Germinal center (tissue), 1 donor: ENCODE data around the gene PRDM16.

ENCODE experiments used
- DNase-seq: peaks from one replicate; pipeline ENCODE4 v3.0.0; 2012; ENCODE audit warnings: mixed read lengths, low spot score

The PRDM16 gene

DNA sequence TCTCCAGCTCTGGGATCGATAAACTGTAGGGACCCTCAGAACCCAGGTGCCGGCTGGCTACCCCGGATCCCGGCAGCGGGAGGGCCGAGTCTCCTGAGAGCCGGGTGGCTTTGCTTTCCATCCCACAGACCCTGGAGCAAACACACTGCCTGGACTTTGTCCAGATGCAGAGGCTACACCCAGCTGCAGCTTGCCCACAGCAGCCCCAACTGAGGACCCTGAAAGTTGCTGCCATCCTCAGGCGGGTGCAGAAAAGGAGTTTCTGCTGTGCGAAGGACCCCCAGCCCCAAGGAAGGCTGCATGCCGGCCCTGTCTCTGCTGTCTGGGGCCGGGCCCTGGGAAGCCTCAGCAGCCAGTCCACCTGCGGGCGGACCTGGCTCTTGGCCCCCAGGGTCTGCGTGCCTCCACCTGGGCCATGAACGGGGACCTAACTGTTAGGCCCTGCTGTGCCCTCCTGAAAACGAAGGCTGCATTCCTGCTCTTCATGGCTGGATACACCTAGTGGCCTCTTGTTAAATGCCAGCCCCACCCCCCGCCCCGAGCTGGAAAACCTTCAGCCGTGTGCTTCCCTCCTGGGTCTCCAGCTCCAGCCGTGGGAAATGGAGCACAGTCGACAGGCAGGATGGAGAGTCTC lies 287.9 kb downstream of the PRDM16 start:
- no peak for DNase-seq

GRCh38 chr1:3357526-3358297 lies 288.7 kb downstream of the PRDM16 start:
- DNase-seq = no peak

DNA sequence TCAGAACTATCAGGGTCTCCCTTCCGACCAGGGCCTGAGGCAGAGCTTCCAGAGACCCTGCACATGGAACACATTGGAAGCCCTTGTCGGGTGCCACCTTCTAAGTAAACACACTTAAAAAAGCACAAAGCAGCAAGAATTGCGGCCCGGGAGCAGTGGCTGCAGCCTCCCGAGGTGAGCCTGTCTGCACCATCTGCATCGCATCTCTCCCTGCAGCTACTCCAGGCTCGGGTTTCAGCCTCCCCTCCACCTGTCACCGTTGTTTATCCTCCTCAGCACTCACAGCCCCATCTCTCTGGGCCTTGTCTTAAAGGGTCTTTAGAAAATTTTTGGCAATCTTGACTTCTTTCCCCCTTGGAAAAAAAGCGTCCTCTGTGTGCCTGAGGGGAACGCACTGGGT lies 290.3 kb downstream of the PRDM16 start:
- DNase-seq = no peak

DNA sequence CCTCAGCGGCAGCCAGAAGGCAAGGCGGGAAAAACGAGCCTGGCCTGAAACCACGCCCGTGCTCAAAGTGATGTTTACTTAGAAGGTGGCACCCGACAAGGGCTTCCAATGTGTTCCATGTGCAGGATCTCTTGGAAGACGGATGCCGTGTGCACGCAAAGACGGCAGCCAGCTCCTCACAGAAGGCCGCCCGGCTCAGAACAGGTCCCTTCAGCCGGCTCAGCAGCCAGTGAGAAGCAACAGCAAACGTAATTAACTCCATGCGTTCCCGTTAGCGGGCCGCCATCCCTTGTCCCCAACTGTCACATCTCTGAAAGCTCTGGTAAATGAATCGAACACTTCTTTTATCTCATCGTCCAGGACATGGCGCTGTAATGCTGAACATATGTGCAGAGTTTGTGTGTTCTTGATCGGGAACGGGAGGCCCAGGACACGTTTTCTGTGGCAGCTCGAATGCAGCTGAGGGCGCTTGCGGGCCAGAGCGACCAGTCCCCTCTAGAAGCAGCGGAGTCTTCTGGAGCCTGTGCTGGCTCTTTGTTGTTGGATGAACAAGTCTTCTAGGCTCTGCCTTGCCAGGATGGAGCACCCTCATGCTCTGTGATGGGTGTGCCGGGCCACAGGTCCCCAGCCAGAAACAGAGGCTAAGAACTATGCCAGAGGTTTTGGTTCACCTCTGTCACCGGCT lies 290.9 kb downstream of the PRDM16 start:
- DNase-seq = no peak

GRCh38 chr1:3360646-3361257 lies 291.7 kb downstream of the PRDM16 start:
- DNase-seq = no peak

DNA sequence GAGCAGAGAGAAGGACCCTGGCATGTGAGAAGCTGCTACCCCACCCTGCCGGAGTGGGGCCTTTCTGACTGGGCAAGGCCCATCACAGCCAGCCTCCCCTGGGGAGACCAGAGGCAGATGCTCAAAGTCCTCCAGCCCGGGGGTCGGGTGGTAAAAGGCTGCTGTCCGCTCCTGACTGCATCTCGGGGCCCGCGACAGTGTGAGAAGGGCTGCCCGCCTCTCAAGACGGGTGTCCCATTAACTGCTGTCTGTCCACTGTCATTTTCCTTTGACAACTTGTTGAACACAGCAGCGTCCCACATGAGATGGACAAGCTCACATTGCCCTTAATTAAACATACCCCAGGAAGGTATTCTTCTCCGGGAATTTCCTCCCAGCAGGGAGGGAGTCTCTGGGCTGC lies 294.0 kb downstream of the PRDM16 start:
- no peak for DNase-seq

DNA sequence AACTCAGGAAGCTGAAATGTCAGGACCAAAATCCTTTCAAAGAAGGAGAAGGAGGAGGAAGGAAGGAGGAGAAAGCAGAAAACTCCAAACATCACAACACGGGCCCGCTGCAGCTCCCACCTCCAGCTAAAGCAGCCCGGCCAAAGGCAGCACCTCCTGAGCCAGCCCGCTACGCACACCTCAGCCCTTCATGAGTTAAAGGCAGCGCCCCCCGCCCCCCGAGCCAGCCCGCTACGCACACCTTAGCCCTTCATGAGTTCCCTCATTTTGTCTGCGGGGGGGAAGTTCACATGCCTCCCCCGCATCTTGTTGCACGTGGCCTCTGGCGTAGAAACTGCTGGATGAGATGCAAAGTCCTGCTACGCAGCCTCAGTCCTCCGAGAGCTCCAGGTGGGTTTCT lies 294.8 kb downstream of the PRDM16 start:
- no peak for DNase-seq

GRCh38 chr1:3364551-3364950 lies 295.5 kb downstream of the PRDM16 start:
- DNase-seq = no peak

DNA sequence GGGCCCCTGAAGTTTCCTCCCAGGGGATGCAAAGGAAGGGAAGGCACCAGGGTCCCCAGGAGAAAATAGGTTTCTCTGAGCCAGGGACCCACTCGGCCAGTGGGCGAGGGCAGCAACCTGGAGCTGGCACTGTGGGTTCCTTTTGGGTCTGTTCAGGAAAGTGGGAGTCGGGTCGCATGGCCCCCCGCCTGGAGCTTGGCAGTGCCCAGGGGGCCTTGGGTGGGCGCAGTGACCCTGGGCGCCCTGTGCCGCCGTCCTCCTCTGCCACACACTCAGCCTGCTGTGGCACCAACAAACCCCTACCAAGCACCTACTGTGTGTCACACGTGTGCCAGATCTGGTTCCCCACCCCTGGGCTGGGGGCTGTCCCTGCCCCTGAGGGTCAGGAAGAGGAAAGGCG lies 296.0 kb downstream of the PRDM16 start:
- no peak for DNase-seq

DNA sequence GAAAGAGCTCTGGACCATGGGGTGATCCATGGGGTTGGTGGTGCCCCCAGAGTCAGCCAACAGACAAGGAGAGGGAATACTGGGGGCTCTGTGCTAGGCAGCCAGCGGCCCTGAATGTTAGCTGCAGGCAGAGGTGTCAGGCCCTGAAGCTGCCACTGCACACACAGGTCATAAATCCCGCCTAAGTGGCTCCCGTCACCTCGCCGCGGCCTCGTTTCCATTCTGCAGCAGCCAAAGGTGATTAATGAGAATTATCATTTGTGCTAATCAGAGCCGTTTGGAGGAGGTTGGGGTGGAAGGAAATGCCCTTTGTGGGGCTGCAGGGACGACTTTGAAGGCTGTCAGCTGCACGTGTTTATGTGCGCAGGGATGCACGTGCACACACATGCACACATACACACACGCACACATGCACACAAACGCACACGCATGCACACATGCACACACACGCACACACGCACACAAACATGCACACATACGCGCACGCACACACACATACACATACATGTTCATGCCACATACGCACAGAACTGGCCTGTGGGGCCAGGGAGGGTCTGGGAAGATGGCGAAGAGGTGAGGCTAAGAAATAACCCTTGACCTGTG lies 296.6 kb downstream of the PRDM16 start:
- no peak for DNase-seq

- no peak for DNase-seq
These were observed 297.4 kb downstream of the PRDM16 start for GRCh38 chr1:3366126-3367051.

DNA sequence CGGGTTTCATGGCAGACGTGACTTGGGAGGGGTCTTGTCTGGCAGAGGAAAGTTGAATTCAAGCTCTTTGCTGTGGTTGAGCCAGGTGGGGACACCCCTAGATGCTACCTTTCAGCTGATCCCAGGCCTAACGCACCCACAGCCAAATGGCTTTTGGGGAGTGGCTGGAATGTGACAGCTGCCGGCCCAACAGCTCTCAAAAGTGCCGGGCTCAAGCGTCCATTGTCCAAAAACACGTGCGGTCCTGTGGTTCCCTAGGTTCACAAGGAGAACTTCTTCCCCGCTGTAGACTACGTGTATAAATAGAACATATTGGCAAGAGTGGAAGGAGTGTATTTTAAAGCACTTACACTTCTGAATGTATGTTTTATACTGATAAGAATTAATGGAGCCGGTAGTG lies 298.4 kb downstream of the PRDM16 start:
- no peak for DNase-seq

- no peak for DNase-seq
These were observed 299.1 kb downstream of the PRDM16 start for GRCh38 chr1:3368059-3368458.

DNA sequence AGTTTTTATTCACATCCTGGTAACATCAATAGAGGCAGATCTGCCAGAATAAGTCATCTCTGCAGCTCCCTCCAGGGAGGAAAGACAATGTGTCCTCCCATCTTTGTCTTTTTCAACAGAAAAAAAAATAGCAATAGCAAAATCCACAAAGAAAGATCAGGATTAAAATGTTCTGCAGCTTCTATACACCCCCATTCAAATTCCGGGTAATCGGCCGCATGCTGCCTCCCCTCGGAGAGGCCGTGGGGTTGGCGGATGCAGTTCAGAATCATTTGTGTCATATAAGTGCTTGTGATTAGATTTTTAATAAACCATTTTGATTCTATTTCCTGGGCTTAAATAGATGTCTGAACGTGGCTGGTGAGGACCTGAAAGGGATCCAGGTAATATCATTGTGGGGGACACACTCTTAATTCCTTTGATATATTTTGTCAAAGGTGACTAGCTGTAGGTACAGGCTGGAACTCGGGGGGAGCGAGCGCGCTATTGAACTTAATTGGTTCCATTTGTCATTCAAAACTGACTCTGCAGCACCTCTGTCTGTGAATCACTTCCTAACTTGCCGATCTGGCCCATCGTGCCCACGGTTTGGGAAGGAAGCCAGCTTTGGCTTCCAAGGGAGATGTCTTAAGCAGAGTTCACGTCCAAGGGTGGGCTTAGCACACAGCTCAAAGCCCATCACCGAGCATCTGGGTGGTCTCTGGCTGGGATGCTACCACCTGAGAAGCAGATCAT lies 299.9 kb downstream of the PRDM16 start:
- DNase-seq = no peak

DNA sequence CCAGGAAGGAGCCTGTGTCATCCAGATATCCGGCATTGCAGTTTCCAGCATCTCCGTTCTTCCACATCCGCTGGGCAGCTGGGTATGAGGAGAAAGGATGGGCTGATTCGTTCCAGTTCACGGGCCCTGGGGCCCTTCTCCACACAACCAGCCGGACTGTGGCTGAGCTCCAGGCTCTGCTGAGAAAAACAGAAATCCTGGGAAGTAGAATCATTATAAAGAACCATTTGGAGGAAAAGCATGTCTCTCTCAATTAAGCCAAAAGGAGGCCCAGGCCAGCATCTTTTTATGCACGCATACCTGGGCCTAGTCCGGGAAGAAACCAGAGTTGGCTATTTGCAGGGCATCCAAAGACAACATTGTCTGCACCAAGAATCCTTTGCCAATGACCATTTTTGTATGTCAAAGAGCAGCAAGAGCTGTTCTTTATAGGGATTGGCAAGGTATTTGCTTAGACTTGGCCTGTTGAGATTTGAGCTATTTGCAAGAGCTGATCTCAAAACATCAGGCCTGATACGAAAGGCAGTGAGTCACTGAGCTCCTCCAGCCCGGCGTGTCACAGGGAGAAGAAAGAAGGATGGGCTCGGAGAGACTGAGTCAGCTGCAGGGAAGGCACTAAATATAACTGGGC lies 300.6 kb downstream of the PRDM16 start:
- no peak for DNase-seq

- DNase-seq = no peak
These were observed 302.1 kb downstream of the PRDM16 start for GRCh38 chr1:3370856-3371703.

DNA sequence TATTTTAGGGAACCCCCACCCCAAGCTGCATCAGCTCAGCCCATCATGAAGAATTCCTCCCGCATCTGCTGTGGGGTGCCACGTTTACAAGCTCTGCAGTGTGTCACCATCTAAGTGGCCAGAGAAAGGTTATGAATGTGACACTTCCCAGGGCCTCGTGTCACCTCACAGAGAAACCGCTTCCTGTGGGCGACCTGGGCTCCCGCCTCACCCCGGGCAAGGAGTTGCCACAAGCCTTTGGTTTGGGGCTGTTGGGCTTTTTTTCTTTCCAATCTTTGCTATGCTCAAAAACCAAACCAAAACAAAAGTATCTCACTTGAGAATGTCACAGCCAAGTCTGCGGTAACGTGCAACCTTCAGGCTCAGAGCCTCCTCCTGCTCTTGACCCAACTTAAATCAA lies 303.3 kb downstream of the PRDM16 start:
- DNase-seq = no peak

DNA sequence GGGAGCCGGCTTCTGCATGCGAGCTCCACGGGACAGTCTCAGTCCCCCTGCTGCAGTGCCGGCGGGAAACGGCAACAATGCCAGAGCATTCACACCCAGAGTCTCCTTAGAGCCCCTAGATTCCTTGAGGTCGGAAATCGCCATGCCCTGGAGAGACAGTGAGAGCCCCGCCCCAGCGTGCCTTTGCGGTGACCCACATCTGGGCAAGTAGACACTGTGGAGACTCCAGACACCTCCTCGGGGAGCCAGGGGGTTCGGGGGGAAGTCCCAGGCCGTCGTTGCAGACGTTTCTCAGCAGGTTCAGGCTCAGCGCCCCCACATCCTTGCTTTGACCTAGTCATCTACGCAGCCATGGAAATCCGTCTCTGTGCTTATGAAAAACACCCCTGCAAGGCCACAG lies 304.2 kb downstream of the PRDM16 start:
- DNase-seq = no peak

- no peak for DNase-seq
These were observed 304.9 kb downstream of the PRDM16 start for GRCh38 chr1:3373700-3374405.
